ENCODE results near the gene ZNF804A. TPM values are rescaled to one million over a fixed set of nuclear protein-coding genes. Genes with fewer than 3 reads are reported as not detected.

The ZNF804A gene
- total RNA-seq, 1 experiment from 2014 or later = 3.4 TPM

DNA sequence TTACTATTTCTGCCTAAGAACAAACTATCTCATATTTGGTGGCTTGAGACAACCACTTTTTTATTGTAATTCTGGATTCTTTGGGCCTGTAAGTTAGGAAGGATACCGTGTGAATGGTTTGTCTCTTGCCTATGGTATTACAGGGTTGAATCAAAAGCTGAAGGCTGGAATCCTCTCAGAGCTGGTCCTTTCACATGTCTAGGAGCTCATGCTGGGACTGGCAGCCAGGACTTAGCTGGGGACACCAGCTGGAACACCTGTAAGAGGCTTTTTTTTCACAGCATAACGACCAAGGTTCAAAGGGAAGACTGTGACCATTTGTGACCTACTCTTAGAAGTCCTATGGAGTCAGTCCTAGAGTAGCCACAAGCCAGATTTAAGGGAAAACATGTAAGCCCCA, 226.3 kb downstream of the ZNF804A start:
- no peaks in the 10 kb centered on the region for H3K9me3 ChIP-seq (ENCODE audit: low read depth, low read length, poor library complexity, severe bottlenecking)
- no peak overlapping the region for H3K27ac ChIP-seq (ENCODE audit: low read depth, low read length, poor library complexity, severe bottlenecking)
- DNase-seq (ENCODE audit: low spot score) = no peak
- TF ChIP-seq, protein P1, sequence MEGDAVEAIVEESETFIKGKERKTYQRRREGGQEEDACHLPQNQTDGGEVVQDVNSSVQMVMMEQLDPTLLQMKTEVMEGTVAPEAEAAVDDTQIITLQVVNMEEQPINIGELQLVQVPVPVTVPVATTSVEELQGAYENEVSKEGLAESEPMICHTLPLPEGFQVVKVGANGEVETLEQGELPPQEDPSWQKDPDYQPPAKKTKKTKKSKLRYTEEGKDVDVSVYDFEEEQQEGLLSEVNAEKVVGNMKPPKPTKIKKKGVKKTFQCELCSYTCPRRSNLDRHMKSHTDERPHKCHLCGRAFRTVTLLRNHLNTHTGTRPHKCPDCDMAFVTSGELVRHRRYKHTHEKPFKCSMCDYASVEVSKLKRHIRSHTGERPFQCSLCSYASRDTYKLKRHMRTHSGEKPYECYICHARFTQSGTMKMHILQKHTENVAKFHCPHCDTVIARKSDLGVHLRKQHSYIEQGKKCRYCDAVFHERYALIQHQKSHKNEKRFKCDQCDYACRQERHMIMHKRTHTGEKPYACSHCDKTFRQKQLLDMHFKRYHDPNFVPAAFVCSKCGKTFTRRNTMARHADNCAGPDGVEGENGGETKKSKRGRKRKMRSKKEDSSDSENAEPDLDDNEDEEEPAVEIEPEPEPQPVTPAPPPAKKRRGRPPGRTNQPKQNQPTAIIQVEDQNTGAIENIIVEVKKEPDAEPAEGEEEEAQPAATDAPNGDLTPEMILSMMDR (conservative IDR thresholded peaks at IDR 0.05; ENCODE audit: low read depth, low read length) = no peak
- TF ChIP-seq EZH2 (IDR thresholded peaks at IDR 0.05; ENCODE audit: borderline replicate concordance, low read depth, low read length, poor library complexity, severe bottlenecking) = no peak
- ChIA-PET POLR2A (ENCODE audit: low non-redundant PET) (interaction anchor here (0.6 kb wide), 1 partner anchor 225 kb away, joined by 3 read pairs; no protein-coding TSS in a partner anchor), CTCF (no interaction called here)
- no peaks in the 10 kb centered on the region for H3K27me3 ChIP-seq (replicated peaks; ENCODE audit: insufficient read depth, low read depth, low read length, poor library complexity)
- intact Hi-C loops (cut with micrococcal nuclease; ENCODE audit: unreplicated experiment) = no loop called here
- no peaks in the 10 kb centered on the region for H3K4me1 ChIP-seq (ENCODE audit: insufficient read depth, low read length, poor library complexity, severe bottlenecking)
- no peaks in the 10 kb centered on the region for H3K36me3 ChIP-seq (ENCODE audit: insufficient read depth, low read length, poor library complexity, severe bottlenecking)
- no TSS peak for BruUV-seq (replicated peaks)
- no peak overlapping the region for H3K4me3 ChIP-seq (ENCODE audit: low read depth, low read length, poor library complexity, severe bottlenecking)

DNA sequence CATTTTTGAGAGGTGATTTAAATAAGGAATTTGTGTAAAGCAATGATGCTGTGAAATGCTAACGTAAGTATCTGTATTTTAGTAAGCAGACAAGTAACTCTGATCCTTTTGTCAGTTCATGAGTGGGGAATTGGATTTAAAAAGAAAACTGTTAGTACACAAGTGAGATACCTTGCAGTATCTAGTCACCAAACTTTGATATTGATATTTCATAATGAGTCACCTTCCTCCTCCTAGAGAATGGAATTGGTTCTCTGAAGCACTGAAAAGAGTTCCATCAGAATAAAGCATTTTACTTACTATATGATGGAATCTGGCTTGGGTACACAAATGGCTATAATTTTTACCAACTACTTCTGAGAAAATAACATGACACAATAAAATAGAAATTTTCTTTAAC, 232.2 kb downstream of the ZNF804A start:
- Histone ChIP-seq H3K9me3 (ENCODE audit: low read depth, low read length, poor library complexity, severe bottlenecking) (no peaks in the 10 kb centered on the region), H3K4me3 (ENCODE audit: low read depth, low read length, poor library complexity, severe bottlenecking) (no peak overlapping the region), H3K36me3 (ENCODE audit: insufficient read depth, low read length, poor library complexity, severe bottlenecking) (no peaks in the 10 kb centered on the region), H3K27ac (ENCODE audit: low read depth, low read length, poor library complexity, severe bottlenecking) (no peak overlapping the region), H3K4me1 (ENCODE audit: insufficient read depth, low read length, poor library complexity, severe bottlenecking) (no peaks in the 10 kb centered on the region), H3K27me3 (replicated peaks; ENCODE audit: insufficient read depth, low read depth, low read length, poor library complexity) (no peaks in the 10 kb centered on the region)
- ChIA-PET CTCF (no interaction called here), POLR2A (ENCODE audit: low non-redundant PET) (no interaction called here)
- intact Hi-C loops (cut with micrococcal nuclease; ENCODE audit: unreplicated experiment) = no loop called here
- no peak for DNase-seq (ENCODE audit: low spot score)
- BruUV-seq (replicated peaks) = no TSS peak
- TF ChIP-seq, protein P1 (conservative IDR thresholded peaks at IDR 0.05; ENCODE audit: low read depth, low read length) = no peak
- TF ChIP-seq EZH2 (IDR thresholded peaks at IDR 0.05; ENCODE audit: borderline replicate concordance, low read depth, low read length, poor library complexity, severe bottlenecking) = no peak

DNA sequence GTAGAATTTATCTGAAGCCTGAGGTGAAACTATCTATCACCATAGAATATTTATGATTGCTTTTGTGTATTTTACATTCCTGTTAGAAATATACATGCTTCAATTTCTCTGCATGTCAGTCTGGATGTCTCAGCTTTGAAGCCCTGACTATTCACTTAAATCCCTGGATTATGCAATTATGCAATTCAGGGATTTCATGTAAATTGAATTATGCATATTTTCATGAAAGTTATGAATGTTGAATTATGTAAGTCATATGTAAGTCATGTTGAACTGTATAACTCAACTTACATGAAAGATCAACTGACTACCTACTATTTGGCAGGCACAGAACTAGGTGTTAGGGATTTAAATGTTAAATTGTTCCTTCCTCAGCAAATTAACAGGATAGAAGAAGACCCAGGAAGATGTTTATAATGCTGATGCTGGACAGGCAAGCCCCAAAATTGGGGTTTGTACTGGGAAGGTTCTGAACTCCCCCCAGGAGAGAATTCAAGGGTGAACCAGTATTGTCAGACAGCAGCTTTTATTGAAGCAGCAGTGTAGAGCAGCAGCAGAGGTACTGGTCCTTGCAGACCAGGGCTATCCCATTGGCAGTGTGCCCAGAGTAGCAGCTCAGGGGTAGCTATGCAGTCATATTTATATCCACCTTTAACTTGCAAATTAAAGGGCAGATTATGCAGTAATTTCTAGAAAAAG, 236.5 kb downstream of the ZNF804A start:
- H3K4me1 ChIP-seq (ENCODE audit: insufficient read depth, low read length, poor library complexity, severe bottlenecking) = no peaks in the 10 kb centered on the region
- no peak overlapping the region for H3K27ac ChIP-seq (ENCODE audit: low read depth, low read length, poor library complexity, severe bottlenecking)
- no peaks in the 10 kb centered on the region for H3K36me3 ChIP-seq (ENCODE audit: insufficient read depth, low read length, poor library complexity, severe bottlenecking)
- H3K27me3 ChIP-seq (replicated peaks; ENCODE audit: insufficient read depth, low read depth, low read length, poor library complexity) = no peaks in the 10 kb centered on the region
- intact Hi-C loops (cut with micrococcal nuclease; ENCODE audit: unreplicated experiment) = no loop called here
- ChIA-PET POLR2A (ENCODE audit: low non-redundant PET) (no interaction called here), CTCF (no interaction called here)
- TF ChIP-seq, protein P1 (conservative IDR thresholded peaks at IDR 0.05; ENCODE audit: low read depth, low read length) = no peak
- TF ChIP-seq EZH2 (IDR thresholded peaks at IDR 0.05; ENCODE audit: borderline replicate concordance, low read depth, low read length, poor library complexity, severe bottlenecking) = no peak
- no peak overlapping the region for H3K4me3 ChIP-seq (ENCODE audit: low read depth, low read length, poor library complexity, severe bottlenecking)
- DNase-seq (ENCODE audit: low spot score) = no peak
- no peaks in the 10 kb centered on the region for H3K9me3 ChIP-seq (ENCODE audit: low read depth, low read length, poor library complexity, severe bottlenecking)
- BruUV-seq (replicated peaks) = no TSS peak
